Measurements from ENCODE around the gene ZCCHC12.

Gene ZCCHC12

GRCh38 chrX:118855681-118856310, 32.2 kb downstream of the ZCCHC12 start:
- no peak for DNase-seq (ENCODE audit: low spot score)
- no peaks in the 10 kb centered on the region for H3K36me3 Mint-ChIP-seq (ENCODE audit: low read depth)
- no peaks in the 10 kb centered on the region for H3K27me3 Mint-ChIP-seq (ENCODE audit: low read depth)
- no peak overlapping the region for H3K4me3 Mint-ChIP-seq
- H3K27ac Mint-ChIP-seq = no peak overlapping the region
- H3K9me3 Mint-ChIP-seq = no peaks in the 10 kb centered on the region
- H3K4me1 Mint-ChIP-seq (ENCODE audit: low read depth) = no peaks in the 10 kb centered on the region

- no peaks in the 10 kb centered on the region for H3K36me3 Mint-ChIP-seq (ENCODE audit: low read depth)
- H3K27me3 Mint-ChIP-seq (ENCODE audit: low read depth) = no peaks in the 10 kb centered on the region
These were observed 33.4 kb downstream of the ZCCHC12 start for GRCh38 chrX:118857006-118857405.

GRCh38 chrX:118861338-118861737, 37.7 kb downstream of the ZCCHC12 start:
- H3K4me1 Mint-ChIP-seq (ENCODE audit: low read depth) = no peaks in the 10 kb centered on the region
- H3K4me3 Mint-ChIP-seq = no peak overlapping the region
- H3K27me3 Mint-ChIP-seq (ENCODE audit: low read depth) = no peaks in the 10 kb centered on the region
- no peak overlapping the region for H3K27ac Mint-ChIP-seq
- no peaks in the 10 kb centered on the region for H3K9me3 Mint-ChIP-seq
- H3K36me3 Mint-ChIP-seq (ENCODE audit: low read depth) = no peaks in the 10 kb centered on the region
- DNase-seq (ENCODE audit: low spot score) = no peak

More at GRCh38 chrX:118857006-118857405, 33.4 kb downstream of the ZCCHC12 start:
- no peaks in the 10 kb centered on the region for H3K4me1 Mint-ChIP-seq (ENCODE audit: low read depth)
- no peaks in the 10 kb centered on the region for H3K9me3 Mint-ChIP-seq
- no peak overlapping the region for H3K4me3 Mint-ChIP-seq
- no peak overlapping the region for H3K27ac Mint-ChIP-seq
- no peak for DNase-seq (ENCODE audit: low spot score)

- no peak for DNase-seq (ENCODE audit: low spot score)
- Mint-ChIP-seq H3K9me3 (no peaks in the 10 kb centered on the region), H3K27ac (no peak overlapping the region), H3K4me3 (no peak overlapping the region), H3K36me3 (ENCODE audit: low read depth) (no peaks in the 10 kb centered on the region), H3K4me1 (ENCODE audit: low read depth) (no peaks in the 10 kb centered on the region), H3K27me3 (ENCODE audit: low read depth) (no peaks in the 10 kb centered on the region)
These were observed 38.5 kb downstream of the ZCCHC12 start for GRCh38 chrX:118862091-118862490.

GRCh38 chrX:118862979-118863378, 39.4 kb downstream of the ZCCHC12 start:
- no peak for DNase-seq (ENCODE audit: low spot score)
- Mint-ChIP-seq H3K36me3 (ENCODE audit: low read depth) (no peaks in the 10 kb centered on the region), H3K9me3 (no peaks in the 10 kb centered on the region), H3K4me3 (no peak overlapping the region), H3K27ac (no peak overlapping the region), H3K27me3 (ENCODE audit: low read depth) (no peaks in the 10 kb centered on the region), H3K4me1 (ENCODE audit: low read depth) (no peaks in the 10 kb centered on the region)

GRCh38 chrX:118864063-118864635, 40.5 kb downstream of the ZCCHC12 start:
- H3K27me3 Mint-ChIP-seq (ENCODE audit: low read depth) = no peaks in the 10 kb centered on the region
- H3K4me1 Mint-ChIP-seq (ENCODE audit: low read depth) = no peaks in the 10 kb centered on the region
- no peak overlapping the region for H3K4me3 Mint-ChIP-seq
- H3K27ac Mint-ChIP-seq = no peak overlapping the region
- H3K9me3 Mint-ChIP-seq = no peaks in the 10 kb centered on the region
- no peak for DNase-seq (ENCODE audit: low spot score)
- no peaks in the 10 kb centered on the region for H3K36me3 Mint-ChIP-seq (ENCODE audit: low read depth)

- Mint-ChIP-seq H3K9me3 (no peaks in the 10 kb centered on the region), H3K36me3 (ENCODE audit: low read depth) (no peaks in the 10 kb centered on the region), H3K27me3 (ENCODE audit: low read depth) (no peaks in the 10 kb centered on the region), H3K4me3 (no peak overlapping the region), H3K27ac (no peak overlapping the region), H3K4me1 (ENCODE audit: low read depth) (no peaks in the 10 kb centered on the region)
- no peak for DNase-seq (ENCODE audit: low spot score)
These were observed 41.6 kb downstream of the ZCCHC12 start for GRCh38 chrX:118865231-118865630.

- H3K9me3 Mint-ChIP-seq = no peaks in the 10 kb centered on the region
- no peaks in the 10 kb centered on the region for H3K4me1 Mint-ChIP-seq (ENCODE audit: low read depth)
- no peak overlapping the region for H3K4me3 Mint-ChIP-seq
- no peak for DNase-seq (ENCODE audit: low spot score)
- H3K27ac Mint-ChIP-seq = no peak overlapping the region
- H3K27me3 Mint-ChIP-seq (ENCODE audit: low read depth) = no peaks in the 10 kb centered on the region
- no peaks in the 10 kb centered on the region for H3K36me3 Mint-ChIP-seq (ENCODE audit: low read depth)
These were observed 43.6 kb downstream of the ZCCHC12 start for GRCh38 chrX:118867251-118867650.

- Mint-ChIP-seq H3K27me3 (ENCODE audit: low read depth) (no peaks in the 10 kb centered on the region), H3K9me3 (no peaks in the 10 kb centered on the region), H3K4me1 (ENCODE audit: low read depth) (no peaks in the 10 kb centered on the region), H3K4me3 (no peak overlapping the region), H3K27ac (no peak overlapping the region), H3K36me3 (ENCODE audit: low read depth) (no peaks in the 10 kb centered on the region)
- DNase-seq (ENCODE audit: low spot score) = no peak
These were observed 48.5 kb downstream of the ZCCHC12 start for GRCh38 chrX:118872102-118872566.
